ENCODE results near the gene NPHP4. TPM values are rescaled to one million over a fixed set of nuclear protein-coding genes. Genes with fewer than 3 reads are reported as not detected.

Gene NPHP4
- total and polyA plus RNA-seq, 5 donors from 2014 or later = 0.29 to 13.2 (median 0.80) TPM

- H3K27me3 Mint-ChIP-seq = no peaks in the 10 kb centered on the region
- no peak overlapping the region for H3K4me3 Mint-ChIP-seq
- Histone ChIP-seq H3K4me1 (ENCODE audit: control insufficient read depth, insufficient read depth, low read length, poor library complexity, severe bottlenecking) (no peaks in the 10 kb centered on the region), H3K36me3 (ENCODE audit: control insufficient read depth, insufficient read depth, low read length) (no peaks in the 10 kb centered on the region), H3K27ac (ENCODE audit: insufficient read depth, low read length, poor library complexity, severe bottlenecking) (no peak overlapping the region), H3K4me3 (ENCODE audit: low read depth, low read length) (no peak overlapping the region), H3K27me3 (ENCODE audit: control insufficient read depth, insufficient read depth, low read length) (no peaks in the 10 kb centered on the region), H3K9me3 (ENCODE audit: control insufficient read depth in 2 of 2, low read length in 2 of 2) (no peaks in the 10 kb centered on the region)
- H3K4me1 Mint-ChIP-seq = no peaks in the 10 kb centered on the region
- ATAC-seq (ENCODE audit: low read depth in 2 of 2) (no peak), DNase-seq (no peak)
- H3K27ac Mint-ChIP-seq = peak overlapping the region in 1 of 3 donors; percentile 52
- H3K9me3 Mint-ChIP-seq = no peaks in the 10 kb centered on the region
- H3K36me3 Mint-ChIP-seq = peaks cover 34% of the 10 kb centered on the region
These were observed 114.3 kb downstream of the NPHP4 start for GRCh38 chr1:5877683-5878530.

- Histone ChIP-seq H3K27me3 (ENCODE audit: control insufficient read depth, insufficient read depth, low read length) (no peaks in the 10 kb centered on the region), H3K27ac (ENCODE audit: insufficient read depth, low read length, poor library complexity, severe bottlenecking) (no peak overlapping the region), H3K9me3 (ENCODE audit: control insufficient read depth in 2 of 2, low read length in 2 of 2) (no peaks in the 10 kb centered on the region), H3K36me3 (ENCODE audit: control insufficient read depth, insufficient read depth, low read length) (no peaks in the 10 kb centered on the region), H3K4me3 (ENCODE audit: low read depth, low read length) (no peak overlapping the region), H3K4me1 (ENCODE audit: control insufficient read depth, insufficient read depth, low read length, poor library complexity, severe bottlenecking) (no peaks in the 10 kb centered on the region)
- no peaks in the 10 kb centered on the region for H3K27me3 Mint-ChIP-seq
- no peak for ATAC-seq (ENCODE audit: low read depth in 2 of 2)
- H3K4me1 Mint-ChIP-seq = no peaks in the 10 kb centered on the region
- peaks cover 40% of the 10 kb centered on the region for H3K36me3 Mint-ChIP-seq
- H3K9me3 Mint-ChIP-seq = no peaks in the 10 kb centered on the region
- H3K4me3 Mint-ChIP-seq = no peak overlapping the region
- no peak for DNase-seq
- H3K27ac Mint-ChIP-seq = no peak overlapping the region
These were observed 115.2 kb downstream of the NPHP4 start for GRCh38 chr1:5877001-5877400.

- Histone ChIP-seq H3K36me3 (ENCODE audit: control insufficient read depth, insufficient read depth, low read length) (no peaks in the 10 kb centered on the region), H3K4me3 (ENCODE audit: low read depth, low read length) (no peak overlapping the region), H3K27me3 (ENCODE audit: control insufficient read depth, insufficient read depth, low read length) (no peaks in the 10 kb centered on the region), H3K9me3 (ENCODE audit: control insufficient read depth in 2 of 2, low read length in 2 of 2) (no peaks in the 10 kb centered on the region), H3K4me1 (ENCODE audit: control insufficient read depth, insufficient read depth, low read length, poor library complexity, severe bottlenecking) (no peaks in the 10 kb centered on the region), H3K27ac (ENCODE audit: insufficient read depth, low read length, poor library complexity, severe bottlenecking) (no peak overlapping the region)
- no peaks in the 10 kb centered on the region for H3K9me3 Mint-ChIP-seq
- H3K27ac Mint-ChIP-seq = no peak overlapping the region
- H3K4me3 Mint-ChIP-seq = no peak overlapping the region
- H3K36me3 Mint-ChIP-seq = peaks cover 40% of the 10 kb centered on the region
- DNase-seq (no peak), ATAC-seq (ENCODE audit: low read depth in 2 of 2) (no peak)
- no peaks in the 10 kb centered on the region for H3K27me3 Mint-ChIP-seq
- no peaks in the 10 kb centered on the region for H3K4me1 Mint-ChIP-seq
These were observed 116.1 kb downstream of the NPHP4 start for GRCh38 chr1:5876094-5876650.

- no peaks in the 10 kb centered on the region for H3K9me3 ChIP-seq (ENCODE audit: control insufficient read depth in 2 of 2, low read length in 2 of 2)
- H3K27me3 ChIP-seq (ENCODE audit: control insufficient read depth, insufficient read depth, low read length) = no peaks in the 10 kb centered on the region
- H3K27ac ChIP-seq (ENCODE audit: insufficient read depth, low read length, poor library complexity, severe bottlenecking) = no peak overlapping the region
- no peak overlapping the region for H3K4me3 ChIP-seq (ENCODE audit: low read depth, low read length)
- DNase-seq (no peak), ATAC-seq (ENCODE audit: low read depth in 2 of 2) (no peak)
- H3K4me3 Mint-ChIP-seq = no peak overlapping the region
- H3K27me3 Mint-ChIP-seq = no peaks in the 10 kb centered on the region
- H3K36me3 Mint-ChIP-seq = peaks cover 37% of the 10 kb centered on the region
- H3K36me3 ChIP-seq (ENCODE audit: control insufficient read depth, insufficient read depth, low read length) = no peaks in the 10 kb centered on the region
- H3K27ac Mint-ChIP-seq = peak overlapping the region in 1 of 3 donors; percentile 60
- no peaks in the 10 kb centered on the region for H3K4me1 ChIP-seq (ENCODE audit: control insufficient read depth, insufficient read depth, low read length, poor library complexity, severe bottlenecking)
- no peaks in the 10 kb centered on the region for H3K4me1 Mint-ChIP-seq
- H3K9me3 Mint-ChIP-seq = no peaks in the 10 kb centered on the region
These were observed 116.8 kb downstream of the NPHP4 start for GRCh38 chr1:5875345-5875910.

GRCh38 chr1:5874416-5875110 is 117.7 kb downstream of the NPHP4 start:
- H3K9me3 Mint-ChIP-seq = no peaks in the 10 kb centered on the region
- DNase-seq (no peak), ATAC-seq (ENCODE audit: low read depth in 2 of 2) (no peak)
- Histone ChIP-seq H3K9me3 (ENCODE audit: control insufficient read depth in 2 of 2, low read length in 2 of 2) (no peaks in the 10 kb centered on the region), H3K4me3 (ENCODE audit: low read depth, low read length) (no peak overlapping the region), H3K36me3 (ENCODE audit: control insufficient read depth, insufficient read depth, low read length) (no peaks in the 10 kb centered on the region), H3K4me1 (ENCODE audit: control insufficient read depth, insufficient read depth, low read length, poor library complexity, severe bottlenecking) (no peaks in the 10 kb centered on the region), H3K27me3 (ENCODE audit: control insufficient read depth, insufficient read depth, low read length) (no peaks in the 10 kb centered on the region), H3K27ac (ENCODE audit: insufficient read depth, low read length, poor library complexity, severe bottlenecking) (no peak overlapping the region)
- H3K36me3 Mint-ChIP-seq = peaks cover 28% of the 10 kb centered on the region
- H3K4me3 Mint-ChIP-seq = no peak overlapping the region
- H3K27ac Mint-ChIP-seq = no peak overlapping the region
- H3K27me3 Mint-ChIP-seq = no peaks in the 10 kb centered on the region
- H3K4me1 Mint-ChIP-seq = peaks cover 0 to 3% (median 0%) of the 10 kb centered on the region in 4 donors

- Mint-ChIP-seq H3K4me1 (peaks cover 0 to 5% (median 0%) of the 10 kb centered on the region in 4 donors), H3K9me3 (no peaks in the 10 kb centered on the region), H3K36me3 (peaks cover 22% of the 10 kb centered on the region), H3K27ac (peak overlapping the region in 1 of 3 donors; percentile 5), H3K4me3 (no peak overlapping the region), H3K27me3 (no peaks in the 10 kb centered on the region)
- H3K27me3 ChIP-seq (ENCODE audit: control insufficient read depth, insufficient read depth, low read length) = no peaks in the 10 kb centered on the region
- DNase-seq = no peak
- H3K36me3 ChIP-seq (ENCODE audit: control insufficient read depth, insufficient read depth, low read length) = no peaks in the 10 kb centered on the region
- no peak overlapping the region for H3K4me3 ChIP-seq (ENCODE audit: low read depth, low read length)
- no peak for ATAC-seq (ENCODE audit: low read depth in 2 of 2)
- H3K9me3 ChIP-seq (ENCODE audit: control insufficient read depth in 2 of 2, low read length in 2 of 2) = no peaks in the 10 kb centered on the region
- H3K27ac ChIP-seq (ENCODE audit: insufficient read depth, low read length, poor library complexity, severe bottlenecking) = no peak overlapping the region
- no peaks in the 10 kb centered on the region for H3K4me1 ChIP-seq (ENCODE audit: control insufficient read depth, insufficient read depth, low read length, poor library complexity, severe bottlenecking)
These were observed 118.7 kb downstream of the NPHP4 start for GRCh38 chr1:5873556-5873955.

- Histone ChIP-seq H3K36me3 (ENCODE audit: control insufficient read depth, insufficient read depth, low read length) (no peaks in the 10 kb centered on the region), H3K9me3 (ENCODE audit: control insufficient read depth in 2 of 2, low read length in 2 of 2) (no peaks in the 10 kb centered on the region), H3K27me3 (ENCODE audit: control insufficient read depth, insufficient read depth, low read length) (no peaks in the 10 kb centered on the region), H3K4me3 (ENCODE audit: low read depth, low read length) (no peak overlapping the region), H3K27ac (ENCODE audit: insufficient read depth, low read length, poor library complexity, severe bottlenecking) (no peak overlapping the region), H3K4me1 (ENCODE audit: control insufficient read depth, insufficient read depth, low read length, poor library complexity, severe bottlenecking) (no peaks in the 10 kb centered on the region)
- Mint-ChIP-seq H3K27ac (no peak overlapping the region), H3K4me1 (peaks cover 0 to 5% (median 0%) of the 10 kb centered on the region in 4 donors), H3K4me3 (no peak overlapping the region), H3K9me3 (no peaks in the 10 kb centered on the region), H3K36me3 (peaks cover 22% of the 10 kb centered on the region), H3K27me3 (no peaks in the 10 kb centered on the region)
- no peak for ATAC-seq (ENCODE audit: low read depth in 2 of 2)
- no peak for DNase-seq
These were observed 119.3 kb downstream of the NPHP4 start for GRCh38 chr1:5872886-5873285.
